Small intestine (tissue), 7 donors: ENCODE measurements around the gene RGS17. TPM values are rescaled to one million over a fixed set of nuclear protein-coding genes. Genes with fewer than 3 reads are reported as not detected.

Experiments
- DNase-seq, 2 donors: peaks; one replicate each; pipeline versions ENCODE4 v3.0.0 to v3.0.0-alpha.2; 2013
- FAIRE-seq: peaks from 2 replicates; lab custom pipeline; 2012; peaks lifted over from hg19 to GRCh38; lab: Jason Lieb, UNC
- H3K27ac ChIP-seq, 3 donors: one replicate each; pipeline ENCODE4 v1.5.1; 2013; ENCODE audit warnings: low read length in 2 of 3, mild to moderate bottlenecking in 2 of 3, control low read depth in 1 of 3, inconsistent platforms in 1 of 3, low read depth in 1 of 3, moderate library complexity in 1 of 3
- H3K27me3 ChIP-seq, 3 donors: one replicate each; pipeline ENCODE4 v1.6.1; 2013; ENCODE audit warnings: low read length in 3 of 3, inconsistent platforms in 1 of 3; ENCODE audit not compliant: control insufficient read depth in 3 of 3, insufficient read depth in 3 of 3
- H3K36me3 ChIP-seq, 3 donors: one replicate each; pipeline ENCODE4 v1.6.1; 2013; ENCODE audit warnings: low read length in 3 of 3, inconsistent platforms in 1 of 3, low read depth in 1 of 3, mild to moderate bottlenecking in 1 of 3, moderate library complexity in 1 of 3; ENCODE audit not compliant: control insufficient read depth in 3 of 3, insufficient read depth in 2 of 3
- H3K4me1 ChIP-seq, 3 donors: one replicate each; pipeline ENCODE4 v1.6.1; 2013; ENCODE audit warnings: low read length in 2 of 3, inconsistent platforms in 1 of 3, low read depth in 1 of 3, mild to moderate bottlenecking in 1 of 3, moderate library complexity in 1 of 3; ENCODE audit not compliant: control insufficient read depth in 3 of 3, insufficient read depth in 2 of 3
- H3K4me3 ChIP-seq, 3 donors: one replicate each; pipeline ENCODE4 v1.5.1; 2013; ENCODE audit warnings: low read length in 3 of 3, control low read depth in 1 of 3, inconsistent platforms in 1 of 3, low read depth in 1 of 3, mild to moderate bottlenecking in 1 of 3, moderate library complexity in 1 of 3
- H3K9me3 ChIP-seq, 2 donors: one replicate each; pipeline ENCODE4 v1.6.1; 2013; ENCODE audit warnings: low read depth in 1 of 2, low read length in 1 of 2; ENCODE audit not compliant: control insufficient read depth in 2 of 2, insufficient read depth in 1 of 2
- WGBS, 3 donors: extraction: QIAGEN DNeasy Blood & Tissue Kit; methylation state at CpG; one replicate each; pipeline ENCODE4 v1.1.7; 2013; 5-methylcytosine and 5-hydroxymethylcytosine counted together
- polyA plus RNA-seq, 4 donors: library from polyadenylated mRNA; stranded (reverse) in 3 of 4; unstranded in 1 of 4; fragments of 200-250 nt in 3 of 4; fragments of 120-200 nt in 1 of 4; gene quantifications; one replicate each; pipeline versions ENCODE4 v1.2.1 to v1.2.3, GENCODE V29; 2013
- donor health status: healthy with polysubstance abuse.
- donor health status: control.
- donor health status: control.
- donor health status: Bipolar disorder and iron deficiency.
- donor health status: healthy.

RGS17 gene
- polyA plus RNA-seq, 4 donors = under 0.01 to 1.4 (median 0.15) TPM; not detected in 1

DNA sequence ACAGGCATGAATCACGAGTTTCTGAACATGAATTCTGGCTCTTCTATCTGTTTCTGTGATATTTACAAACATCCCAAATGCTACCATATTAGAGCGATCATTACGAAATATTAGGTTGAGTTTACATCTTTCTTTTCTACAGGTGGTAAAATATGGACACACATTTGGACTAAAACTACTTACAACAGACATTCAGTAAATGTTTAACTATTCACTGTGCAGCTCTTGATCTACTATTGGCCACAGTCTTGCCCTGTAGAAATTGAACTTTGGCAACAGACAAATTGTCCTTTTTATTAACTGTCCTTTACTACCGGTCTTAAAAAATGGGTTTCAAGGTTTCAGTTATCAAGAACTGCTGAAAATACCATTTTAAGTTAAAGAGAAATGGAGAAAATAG lies 102.1 kb downstream of the RGS17 start:
- H3K4me1 ChIP-seq = no peaks in the 10 kb centered on the region
- H3K9me3 ChIP-seq = no peaks in the 10 kb centered on the region
- FAIRE-seq = no peak
- DNase-seq = no peak
- H3K27me3 ChIP-seq = no peaks in the 10 kb centered on the region
- no peak overlapping the region for H3K27ac ChIP-seq
- no peak overlapping the region for H3K4me3 ChIP-seq
- no peaks in the 10 kb centered on the region for H3K36me3 ChIP-seq
- 56 to 61% (median 58%) methylated on average over 4 of the region's 4 CpGs for WGBS, 3 donors

DNA sequence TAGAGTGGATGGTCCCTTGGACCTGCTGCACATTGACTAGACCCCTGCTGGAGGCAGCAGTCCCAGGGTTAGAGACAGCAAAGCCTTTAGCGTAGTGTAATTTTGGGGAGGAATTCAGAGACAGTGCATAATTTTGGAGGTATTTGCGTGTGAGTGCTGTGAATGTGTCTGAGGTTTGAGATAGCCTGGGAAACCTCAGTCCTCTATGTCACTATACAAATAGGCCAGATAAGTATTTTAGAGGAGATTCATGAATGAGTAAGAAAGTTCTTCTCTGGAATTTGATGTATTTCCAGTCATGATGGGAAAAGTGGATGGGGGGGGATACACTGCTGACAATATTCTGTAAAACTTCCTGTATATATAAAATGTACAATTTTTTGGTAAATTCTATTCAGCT lies 102.8 kb downstream of the RGS17 start:
- Histone ChIP-seq H3K4me1 (no peaks in the 10 kb centered on the region), H3K27ac (peak overlapping the region in 1 of 3 donors; percentile 12), H3K36me3 (no peaks in the 10 kb centered on the region), H3K9me3 (no peaks in the 10 kb centered on the region), H3K4me3 (no peak overlapping the region), H3K27me3 (no peaks in the 10 kb centered on the region)
- DNase-seq (no peak), FAIRE-seq (no peak)
- WGBS, 3 donors = 89 to 96% (median 96%) methylated on average over 2 of the region's 2 CpGs

DNA sequence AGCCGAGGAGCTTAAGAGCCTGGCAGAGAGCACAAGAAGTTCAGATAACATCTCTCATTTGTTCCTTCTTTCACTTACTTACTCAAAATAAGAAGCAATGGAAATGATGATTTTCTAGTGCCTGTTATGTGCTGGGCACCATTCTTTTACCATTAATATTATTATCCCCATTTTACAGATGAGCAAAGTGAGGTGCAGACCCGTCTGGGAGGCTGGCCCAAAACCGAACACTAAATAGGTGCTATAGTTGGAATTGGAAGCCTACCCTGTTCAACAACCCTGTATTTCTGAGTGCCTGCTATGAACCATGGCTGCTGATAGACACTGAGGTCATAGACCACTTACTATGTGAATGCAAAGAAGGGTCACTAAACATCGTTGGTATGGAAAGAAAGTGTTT lies 103.6 kb downstream of the RGS17 start:
- FAIRE-seq = no peak
- Histone ChIP-seq H3K4me3 (no peak overlapping the region), H3K27ac (no peak overlapping the region), H3K27me3 (no peaks in the 10 kb centered on the region), H3K9me3 (no peaks in the 10 kb centered on the region), H3K4me1 (no peaks in the 10 kb centered on the region), H3K36me3 (no peaks in the 10 kb centered on the region)
- 75 to 85% (median 83%) methylated on average over 4 of the region's 4 CpGs for WGBS, 3 donors
- DNase-seq = no peak

DNA sequence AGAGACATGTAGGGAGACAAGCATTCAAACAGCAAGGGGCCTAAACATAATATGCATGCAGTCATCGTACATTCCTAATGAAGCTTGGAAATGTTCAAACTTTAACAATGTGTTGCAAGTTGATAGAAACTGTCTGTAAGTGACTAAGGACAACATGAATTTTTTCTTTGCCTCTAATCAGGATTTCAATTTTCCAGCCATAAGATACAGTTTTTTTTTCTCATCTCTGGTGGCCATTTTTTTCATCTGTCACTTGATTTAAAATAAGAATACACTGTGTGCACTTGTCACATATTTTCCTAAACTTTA lies 106.4 kb downstream of the RGS17 start:
- Histone ChIP-seq H3K27ac (no peak overlapping the region), H3K4me1 (no peaks in the 10 kb centered on the region), H3K4me3 (no peak overlapping the region), H3K27me3 (no peaks in the 10 kb centered on the region), H3K9me3 (no peaks in the 10 kb centered on the region), H3K36me3 (no peaks in the 10 kb centered on the region)
- FAIRE-seq = no peak
- DNase-seq = no peak
- WGBS, 3 donors = 5 to 11% (median 10%) methylated on average over 1 of the region's 1 CpG

DNA sequence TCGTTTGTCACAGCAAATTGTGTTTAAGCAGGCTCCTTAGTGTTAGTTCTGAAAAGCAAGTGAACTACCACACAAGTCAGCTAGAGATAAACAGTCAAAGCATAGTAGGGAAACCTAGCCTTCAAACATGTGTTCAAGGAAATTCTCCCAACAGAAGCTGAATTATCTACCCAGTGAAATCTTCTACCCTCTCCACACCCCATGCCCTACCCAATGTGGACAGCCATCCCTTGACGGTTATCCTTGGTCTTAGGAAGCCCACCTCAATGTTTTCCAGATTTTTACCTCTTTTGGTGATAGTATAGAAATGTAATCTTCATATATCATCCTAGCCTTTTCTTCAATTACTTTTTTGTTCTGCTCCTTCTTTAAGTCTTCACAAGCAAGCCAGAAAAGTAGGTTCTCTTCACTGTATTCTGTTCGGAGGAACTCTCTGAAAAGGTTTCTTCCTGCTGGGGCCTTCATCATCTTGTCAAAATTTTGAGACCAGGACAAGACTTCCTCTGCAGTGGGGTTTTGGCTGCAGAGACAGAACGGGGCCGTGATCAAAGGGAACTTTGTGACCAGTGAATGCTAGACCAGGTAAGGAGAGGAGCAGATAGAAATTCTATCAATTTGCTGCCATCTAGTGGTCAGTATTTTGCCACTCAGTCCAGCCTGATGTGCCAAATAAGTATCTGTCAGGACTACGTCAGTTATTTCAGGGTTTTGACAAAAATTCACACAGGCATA lies 106.9 kb downstream of the RGS17 start:
- Histone ChIP-seq H3K27me3 (no peaks in the 10 kb centered on the region), H3K36me3 (no peaks in the 10 kb centered on the region), H3K27ac (no peak overlapping the region), H3K4me3 (no peak overlapping the region), H3K9me3 (no peaks in the 10 kb centered on the region), H3K4me1 (no peaks in the 10 kb centered on the region)
- DNase-seq = peak; percentile 65 to 71
- WGBS, 3 donors = 32 to 42% (median 40%) methylated on average over 6 of the region's 6 CpGs
- no peak for FAIRE-seq

DNA sequence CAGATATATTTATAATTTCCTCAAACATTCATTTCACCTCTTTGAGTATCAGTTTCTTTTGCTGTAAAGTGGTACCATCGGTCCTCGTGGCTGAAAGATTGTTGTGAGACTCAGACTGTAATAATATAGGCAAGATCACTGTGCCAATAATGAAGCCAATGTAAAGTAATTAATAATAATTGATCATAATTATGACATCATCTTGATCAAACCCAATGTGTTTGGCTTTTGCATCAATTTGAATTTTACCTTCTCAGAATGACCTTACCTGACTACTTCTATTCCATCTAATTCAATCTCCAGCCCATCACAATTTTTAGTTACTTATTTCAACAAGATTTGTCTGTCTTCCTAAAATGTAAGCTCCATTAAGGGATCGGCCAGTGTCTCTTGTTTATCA lies 112.7 kb downstream of the RGS17 start:
- H3K4me3 ChIP-seq = no peak overlapping the region
- no peaks in the 10 kb centered on the region for H3K9me3 ChIP-seq
- no peaks in the 10 kb centered on the region for H3K27me3 ChIP-seq
- no peak overlapping the region for H3K27ac ChIP-seq
- no peak for DNase-seq
- FAIRE-seq = no peak
- H3K36me3 ChIP-seq = no peaks in the 10 kb centered on the region
- no peaks in the 10 kb centered on the region for H3K4me1 ChIP-seq
- WGBS, 3 donors = 89 to 91% (median 90%) methylated on average over 3 of the region's 3 CpGs

DNA sequence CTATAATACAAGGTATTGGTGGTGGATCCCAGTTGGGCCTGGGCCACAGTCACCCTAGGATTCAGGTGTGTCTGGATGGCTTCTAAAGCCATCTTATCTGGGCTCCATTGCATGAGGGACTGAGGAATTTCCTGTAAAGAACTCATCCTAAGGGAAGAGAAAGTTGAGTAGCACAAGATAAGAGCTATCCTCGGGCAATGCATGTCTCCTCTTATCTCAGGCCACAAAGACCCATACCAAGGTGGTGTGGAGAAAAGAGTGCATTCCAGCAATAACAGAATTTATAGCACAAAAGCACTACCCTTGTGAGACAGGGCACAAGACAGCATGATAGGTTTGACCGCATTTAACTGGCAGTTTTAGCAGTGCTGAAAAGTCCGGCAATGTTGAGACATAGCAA lies 114.2 kb downstream of the RGS17 start:
- H3K4me3 ChIP-seq = no peak overlapping the region
- H3K36me3 ChIP-seq = no peaks in the 10 kb centered on the region
- H3K9me3 ChIP-seq = no peaks in the 10 kb centered on the region
- H3K27ac ChIP-seq = no peak overlapping the region
- WGBS, 3 donors = 70 to 82% (median 75%) methylated on average over 3 of the region's 3 CpGs
- H3K4me1 ChIP-seq = no peaks in the 10 kb centered on the region
- DNase-seq (no peak), FAIRE-seq (no peak)
- H3K27me3 ChIP-seq = peaks cover 0 to 4% (median 0%) of the 10 kb centered on the region in 3 donors

DNA sequence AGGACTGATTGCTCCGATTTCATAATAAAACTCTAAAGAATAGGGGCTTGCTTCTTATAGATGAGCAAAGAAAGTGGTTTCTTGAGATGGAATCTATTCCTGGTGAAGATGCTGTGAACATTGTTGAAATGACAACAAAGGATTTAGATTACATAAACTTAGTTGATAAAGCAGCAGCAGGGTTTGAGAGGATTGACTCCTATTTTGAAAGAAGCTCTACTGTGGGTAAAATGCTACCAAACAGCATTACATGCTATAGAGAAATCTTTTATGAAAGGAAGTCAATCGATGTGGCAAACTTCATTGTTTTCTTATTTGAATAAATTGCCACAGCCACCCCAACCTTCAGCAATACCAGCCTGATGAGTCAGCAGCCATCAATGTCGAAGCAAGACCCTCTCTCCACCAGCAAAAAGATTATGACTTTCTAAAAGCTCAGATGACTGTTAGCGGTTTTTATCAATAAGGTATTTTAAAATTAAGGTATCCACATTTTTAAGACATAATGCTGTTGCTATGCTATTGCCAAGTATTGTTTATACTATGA lies 115.9 kb downstream of the RGS17 start:
- Histone ChIP-seq H3K27me3 (peaks cover 0 to 4% (median 0%) of the 10 kb centered on the region in 3 donors), H3K4me1 (no peaks in the 10 kb centered on the region), H3K36me3 (no peaks in the 10 kb centered on the region), H3K27ac (no peak overlapping the region), H3K4me3 (no peak overlapping the region), H3K9me3 (no peaks in the 10 kb centered on the region)
- no peak for FAIRE-seq
- whole genome bisulfite sequencing, 3 donors = 77 to 83% (median 79%) methylated on average over 4 of the region's 4 CpGs
- no peak for DNase-seq

DNA sequence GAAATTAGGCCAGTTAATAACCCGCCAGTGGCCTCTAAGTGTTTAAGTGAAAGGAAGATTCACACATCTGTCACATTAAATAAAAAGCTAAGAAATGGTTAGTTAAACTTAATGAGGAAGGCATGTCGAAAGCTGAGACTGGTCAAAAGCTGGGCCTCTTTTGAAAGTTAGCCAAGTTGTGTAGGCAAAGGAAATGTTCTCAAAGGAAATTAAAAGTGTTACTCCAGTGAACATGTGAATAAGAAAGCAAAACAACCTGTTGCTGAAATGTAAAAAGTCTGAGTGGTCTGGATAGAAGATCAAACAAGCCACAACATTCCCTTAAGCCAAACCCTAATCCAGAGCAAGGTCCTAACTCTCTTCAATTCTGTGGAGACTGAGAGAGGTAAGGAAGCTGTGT lies 117.6 kb downstream of the RGS17 start:
- FAIRE-seq = no peak

More for the DNA sequence above, 117.6 kb downstream of the RGS17 start:
- DNase-seq = no peak
- Histone ChIP-seq H3K36me3 (no peaks in the 10 kb centered on the region), H3K27ac (no peak overlapping the region), H3K9me3 (no peaks in the 10 kb centered on the region), H3K27me3 (peaks cover 0 to 4% (median 0%) of the 10 kb centered on the region in 3 donors), H3K4me1 (no peaks in the 10 kb centered on the region), H3K4me3 (no peak overlapping the region)
- WGBS, 3 donors = 49 to 81% (median 74%) methylated on average over 2 of the region's 2 CpGs
